ENCODE measurements around the gene RNF217. TPM values are rescaled to one million over a fixed set of nuclear protein-coding genes. Genes with fewer than 3 reads are reported as not detected.
A peak's percentile ranks its signal among the peaks of the same experiment; 100 is the strongest.

The RNF217 gene
- total RNA-seq, 1 donor from 2014 or later: 113 TPM

DNA sequence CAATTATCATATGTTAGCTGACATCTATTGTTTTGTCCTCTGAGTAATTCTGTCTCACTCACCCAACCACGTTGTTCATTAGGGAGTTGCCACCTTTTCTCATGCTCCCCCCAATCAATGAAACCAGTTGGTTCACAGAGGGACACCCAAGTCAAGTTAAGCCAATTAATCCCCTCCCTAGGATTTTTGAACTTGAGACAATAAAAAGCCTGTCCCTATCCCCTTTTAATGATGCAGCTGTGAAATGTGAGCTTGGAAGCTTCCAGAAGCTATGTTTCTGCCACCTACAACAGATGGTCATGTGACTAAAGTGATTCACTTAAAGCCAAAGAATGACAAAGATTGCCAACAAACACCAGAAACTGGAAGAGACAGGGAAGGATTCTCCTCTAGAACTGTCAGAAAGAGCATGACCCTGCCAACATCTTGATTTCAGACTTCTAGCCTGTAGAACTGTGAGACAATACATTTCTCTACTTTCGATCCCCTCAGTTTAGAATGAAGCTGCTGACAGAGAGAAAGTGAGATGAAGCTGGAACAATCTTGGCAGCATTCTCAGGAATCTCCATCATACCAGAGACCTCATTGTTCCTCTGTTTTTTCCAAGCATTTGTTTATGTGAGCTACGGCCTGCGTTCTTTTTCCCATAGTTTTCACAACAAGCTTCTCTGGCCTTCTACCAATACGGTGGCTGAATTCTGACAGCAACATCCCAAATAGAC, 133.5 kb downstream of the RNF217 start:
- DNase-seq (ENCODE audit: low spot score): peak; percentile 22

DNA sequence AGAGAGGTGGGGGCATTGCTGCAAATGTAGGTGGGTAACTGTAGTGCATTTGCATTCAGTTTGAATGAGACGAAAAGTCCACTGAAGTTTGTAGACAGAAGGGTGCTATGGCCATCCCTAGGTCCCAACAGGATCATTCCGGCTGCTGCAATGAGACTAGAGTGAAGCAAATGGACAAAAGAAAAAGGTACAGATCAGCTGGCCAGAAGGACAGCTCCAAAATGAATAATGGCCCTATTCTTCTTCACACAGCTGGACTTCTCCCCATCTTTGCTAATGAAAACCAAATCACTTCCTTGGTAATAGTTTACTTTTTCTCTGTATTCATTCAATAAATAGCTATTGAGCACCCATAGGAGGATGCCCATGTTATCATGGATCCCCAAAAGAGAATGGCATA, 134.9 kb downstream of the RNF217 start:
- no peak for DNase-seq (ENCODE audit: low spot score)

DNA sequence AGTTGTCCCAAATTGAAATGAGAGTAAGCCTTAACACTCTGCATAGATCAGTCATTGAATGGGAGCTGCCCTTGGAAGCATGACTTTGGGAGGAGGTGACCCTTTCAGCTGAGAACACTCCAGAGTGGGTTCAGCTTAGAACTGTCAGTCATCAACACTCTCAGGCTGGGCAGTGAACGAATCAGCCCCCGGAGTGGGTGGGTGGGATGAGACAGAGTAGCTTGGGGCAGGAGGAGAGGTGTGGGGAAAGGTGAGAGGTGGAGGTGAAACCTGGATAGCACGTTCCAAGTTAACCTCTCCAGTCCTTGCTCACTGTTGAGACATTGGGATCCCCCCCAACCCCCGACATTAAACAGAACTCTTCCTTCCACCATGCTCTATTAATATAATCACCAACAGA, 136.0 kb downstream of the RNF217 start:
- no peak for DNase-seq (ENCODE audit: low spot score)

DNA sequence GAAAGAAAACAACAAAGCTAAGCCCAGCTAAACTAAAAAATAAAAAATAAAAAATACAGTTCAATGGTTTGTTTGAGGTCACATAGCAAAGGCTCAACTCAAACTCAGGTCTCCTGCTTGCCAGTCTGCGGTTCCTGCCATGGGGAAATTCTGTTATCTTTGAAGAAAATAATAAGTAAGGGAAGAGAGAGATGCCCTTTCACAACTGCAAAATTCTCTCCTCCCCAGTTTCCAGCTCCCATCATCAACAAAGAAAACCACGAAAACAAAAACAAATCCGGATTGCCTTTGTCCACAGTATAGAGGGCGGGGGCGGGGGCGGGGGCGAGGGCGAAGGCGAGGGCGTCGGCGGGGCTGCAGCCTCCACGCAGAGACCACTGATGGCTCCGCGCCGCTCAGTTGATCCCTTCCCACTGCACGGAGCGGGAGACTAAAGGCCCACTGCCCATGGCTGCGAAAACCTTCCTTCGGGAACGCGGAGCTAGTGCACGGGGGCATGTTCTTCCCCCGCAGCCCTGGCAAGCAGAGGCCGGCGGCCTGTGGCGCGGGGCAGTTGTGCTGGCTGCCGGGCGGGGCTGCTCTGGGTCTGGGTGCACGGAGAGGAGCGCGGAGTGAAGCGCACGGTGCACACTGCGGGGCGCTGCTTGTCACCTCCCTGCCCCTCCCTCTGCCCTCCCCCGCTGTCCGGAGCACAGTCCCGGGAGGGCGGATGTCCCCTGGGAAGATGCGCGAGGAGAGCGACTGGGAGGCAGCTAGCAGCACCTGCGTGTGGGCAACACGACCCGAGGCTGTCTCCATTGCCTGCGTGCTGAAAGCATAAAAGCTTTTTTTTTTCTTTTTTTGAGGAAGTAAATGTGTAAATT, 137.2 kb downstream of the RNF217 start:
- peak; percentile 56 for DNase-seq (ENCODE audit: low spot score)

DNA sequence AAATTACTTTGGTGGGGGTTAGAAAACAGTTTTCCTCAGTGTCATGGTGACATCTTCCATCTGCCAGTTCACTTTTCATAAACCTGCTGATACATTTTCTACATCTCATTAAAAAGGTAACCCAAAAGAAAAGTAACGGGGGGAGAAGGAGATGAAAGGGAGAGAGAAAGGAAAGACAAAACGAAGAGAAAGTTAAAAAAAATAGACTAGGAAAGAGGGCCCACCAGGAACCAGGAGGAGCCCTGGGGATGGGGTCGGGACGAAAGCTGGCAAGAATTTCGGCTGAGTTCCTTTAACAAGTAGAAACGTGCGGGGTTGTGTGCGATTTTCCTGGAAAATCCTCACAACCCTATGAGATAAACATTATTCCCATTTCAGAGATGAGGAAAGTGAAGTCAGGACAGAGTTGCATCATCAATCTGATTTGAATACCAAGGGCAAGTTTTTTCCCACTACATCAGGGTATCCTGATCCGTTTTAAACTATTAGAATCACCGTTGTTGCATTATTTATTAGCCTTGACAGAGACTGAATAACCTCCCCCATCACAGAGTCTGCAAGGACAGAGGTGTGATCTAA, 137.9 kb downstream of the RNF217 start:
- no peak for DNase-seq (ENCODE audit: low spot score)

DNA sequence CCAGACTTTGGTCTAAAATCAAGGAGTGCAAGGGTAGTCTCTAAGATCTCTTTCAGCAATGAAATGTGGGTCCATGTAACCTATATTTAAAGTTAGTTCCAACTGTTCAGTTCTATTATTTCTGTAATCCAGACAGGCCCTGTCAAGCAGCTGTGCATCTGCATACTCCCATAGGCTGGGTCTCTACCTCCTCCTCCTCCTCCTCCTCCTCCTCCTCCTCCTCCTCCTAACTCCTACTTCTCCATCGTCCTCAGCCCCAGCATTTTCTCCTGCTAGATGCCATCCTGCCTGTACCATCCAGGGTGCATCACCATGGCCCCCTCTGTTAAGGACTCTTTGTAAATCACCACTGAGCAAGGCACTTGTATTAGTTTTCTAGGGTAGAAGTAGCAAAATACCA, 138.9 kb downstream of the RNF217 start:
- no peak for DNase-seq (ENCODE audit: low spot score)

DNA sequence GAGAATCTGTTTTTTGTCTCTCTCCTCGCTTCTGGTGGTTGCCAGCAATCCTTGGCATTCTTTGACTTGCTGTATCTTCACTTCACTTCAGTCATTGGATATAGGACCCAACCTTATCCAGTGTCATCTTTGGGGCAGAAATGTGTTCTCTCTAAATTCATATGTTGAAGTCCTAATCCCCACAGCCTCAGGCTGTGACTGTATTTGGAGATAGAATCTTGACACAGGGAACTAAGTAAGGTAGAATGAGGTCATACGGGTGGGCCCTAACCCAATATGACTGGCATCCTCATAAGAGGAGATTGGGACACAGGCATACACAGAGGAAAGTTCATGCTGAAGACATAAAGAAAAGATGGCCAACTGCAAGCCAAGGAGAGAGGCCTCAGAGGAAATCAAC, 139.4 kb downstream of the RNF217 start:
- peak; percentile 63 for DNase-seq (ENCODE audit: low spot score)

DNA sequence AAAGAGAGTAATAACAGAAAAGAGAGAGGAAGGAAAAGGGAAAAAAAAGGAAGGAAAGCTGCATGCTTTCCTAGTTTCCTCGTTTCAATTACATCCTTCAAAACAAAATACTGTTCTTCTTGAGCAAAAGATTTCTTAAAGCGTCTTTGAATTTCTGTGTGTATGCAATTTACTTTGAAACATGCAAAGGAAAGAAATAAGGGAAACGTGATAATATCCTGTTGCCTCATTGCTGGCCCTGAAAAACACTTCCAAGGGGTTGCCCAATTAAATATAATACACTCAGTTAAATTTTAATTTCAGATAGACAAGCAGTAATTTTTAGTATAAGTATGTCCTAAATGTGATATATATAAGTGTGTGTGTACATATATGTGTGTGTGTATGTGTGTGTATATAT, 140.2 kb downstream of the RNF217 start:
- no peak for DNase-seq (ENCODE audit: low spot score)

DNA sequence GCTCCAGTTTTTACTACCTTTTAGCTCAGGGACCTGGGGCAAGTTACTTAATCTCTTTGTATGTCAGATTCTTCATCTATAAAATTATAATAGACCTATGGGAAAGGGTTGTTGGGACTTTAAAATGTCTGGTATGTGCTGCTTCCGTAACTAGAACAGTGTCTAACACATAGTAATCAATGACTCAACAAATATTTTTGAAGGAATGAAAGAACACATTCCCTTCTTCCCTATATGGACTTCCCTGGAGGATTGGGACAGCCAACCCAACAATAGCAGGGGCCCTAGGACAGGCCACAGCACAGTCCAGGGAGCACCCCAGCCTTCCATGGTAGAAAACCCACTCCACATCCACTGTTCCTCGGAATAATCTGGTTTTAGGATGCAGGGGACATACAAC, 140.7 kb downstream of the RNF217 start:
- DNase-seq (ENCODE audit: low spot score): peak; percentile 53

DNA sequence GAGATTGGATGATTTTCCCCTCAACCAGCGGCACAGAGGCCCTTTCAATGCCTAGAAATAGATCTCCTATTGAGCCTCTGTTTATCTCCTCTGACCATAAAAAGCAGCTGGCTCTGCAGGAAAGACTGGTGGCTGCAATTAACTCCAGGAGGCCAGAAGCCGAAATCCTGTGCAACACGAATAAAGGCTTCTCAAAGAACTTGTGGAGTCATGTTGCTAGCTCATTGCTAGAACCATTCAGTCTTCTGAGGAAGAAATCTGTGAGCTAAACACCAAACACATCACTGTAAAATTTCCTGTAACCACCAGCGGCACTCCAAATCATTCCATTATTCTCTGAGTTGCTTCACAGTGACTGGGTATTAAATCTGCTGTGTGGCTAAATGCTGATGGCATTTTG, 142.2 kb downstream of the RNF217 start:
- peak; percentile 63 for DNase-seq (ENCODE audit: low spot score)

DNA sequence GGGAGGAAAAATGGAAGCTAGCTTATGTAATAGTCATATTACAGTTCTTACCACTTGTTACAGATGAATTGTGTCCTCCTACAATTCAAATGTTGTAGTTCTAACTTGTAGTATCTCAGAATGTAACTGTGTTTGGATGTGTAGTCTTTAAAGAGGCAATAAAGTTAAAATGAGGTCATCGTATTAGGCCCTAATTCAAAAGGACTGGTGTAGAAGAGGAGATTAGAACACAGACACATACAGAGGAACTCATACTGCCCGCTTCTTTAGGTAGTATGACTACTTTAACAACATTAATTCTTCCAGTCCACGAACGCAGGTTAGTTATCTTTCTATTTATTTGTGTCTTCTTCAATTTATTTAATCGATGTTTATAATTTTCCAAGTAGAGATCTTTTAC, 144.8 kb downstream of the RNF217 start:
- DNase-seq (ENCODE audit: low spot score): no peak

DNA sequence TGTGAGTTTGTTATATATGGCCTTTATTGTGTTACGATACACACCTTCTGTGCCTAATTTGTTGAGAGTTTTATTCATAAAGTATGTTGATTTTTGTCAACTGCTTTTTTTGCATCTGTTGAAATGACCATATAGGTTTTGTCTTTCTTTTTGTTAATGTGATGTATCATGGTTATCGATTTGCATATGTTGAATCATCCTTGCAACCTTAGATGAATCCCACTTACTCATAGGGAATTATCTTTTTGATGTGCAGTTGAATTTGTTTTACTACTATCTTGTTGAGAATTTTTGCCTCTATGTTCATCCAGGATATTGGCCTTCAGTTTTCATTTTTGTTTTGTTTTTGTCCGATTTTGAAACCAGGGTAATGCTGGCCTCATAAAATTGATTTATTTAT, 145.7 kb downstream of the RNF217 start:
- no peak for DNase-seq (ENCODE audit: low spot score)

DNA sequence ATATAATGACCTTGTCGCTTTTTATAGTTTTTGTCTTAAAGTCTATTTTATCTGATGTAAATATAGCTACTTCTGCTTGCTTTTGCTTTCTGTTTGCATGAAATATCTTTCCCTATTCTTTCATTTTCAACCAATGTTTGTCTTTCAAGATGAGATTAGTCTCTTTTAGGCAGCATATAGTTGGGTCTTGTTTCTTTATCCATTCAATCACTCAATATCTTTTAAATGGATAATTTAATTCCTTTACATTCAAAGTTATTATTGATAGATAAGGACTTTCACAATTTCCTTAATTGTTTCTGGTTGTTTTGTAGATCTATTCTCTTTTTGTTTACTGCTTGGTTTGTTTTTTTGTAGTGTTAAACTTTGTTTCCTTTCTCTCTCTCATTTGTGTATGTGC, 147.8 kb downstream of the RNF217 start:
- DNase-seq (ENCODE audit: low spot score): no peak

DNA sequence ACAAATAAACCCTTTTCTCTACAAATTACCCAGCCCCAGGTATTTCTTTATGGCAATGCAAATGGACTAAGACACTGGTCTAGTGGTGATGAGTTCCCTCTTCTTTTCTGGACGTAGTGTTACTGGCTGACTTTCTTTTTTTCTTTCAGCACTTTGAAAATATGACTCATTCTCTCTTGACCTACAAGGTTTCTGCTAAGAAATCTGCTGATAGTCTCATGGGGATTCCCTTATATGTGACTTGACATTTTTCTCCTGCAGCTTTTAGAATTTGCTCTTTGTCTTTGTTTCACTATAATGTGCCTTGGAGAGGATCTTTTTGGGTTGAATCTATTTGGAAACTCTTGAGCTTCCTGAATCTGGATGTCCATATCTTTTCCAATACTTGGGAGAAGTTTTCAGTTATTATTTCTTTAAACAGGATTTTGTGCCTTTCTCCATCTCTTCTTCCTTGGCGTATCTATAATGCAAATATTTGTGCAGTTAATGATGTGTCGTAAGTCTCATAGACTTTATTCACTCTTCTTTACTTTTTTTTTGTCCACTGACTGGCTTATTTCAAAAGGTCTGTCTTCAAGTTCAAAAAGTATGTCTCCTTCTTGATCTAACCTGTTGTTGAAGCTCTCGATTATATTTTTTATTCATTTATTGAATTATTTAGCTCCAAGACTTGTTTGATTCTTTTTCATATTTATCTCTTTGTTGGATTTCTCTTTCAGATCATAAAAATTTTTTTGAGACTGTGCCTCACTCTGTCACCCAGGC, 149.2 kb downstream of the RNF217 start:
- DNase-seq (ENCODE audit: low spot score): no peak

DNA sequence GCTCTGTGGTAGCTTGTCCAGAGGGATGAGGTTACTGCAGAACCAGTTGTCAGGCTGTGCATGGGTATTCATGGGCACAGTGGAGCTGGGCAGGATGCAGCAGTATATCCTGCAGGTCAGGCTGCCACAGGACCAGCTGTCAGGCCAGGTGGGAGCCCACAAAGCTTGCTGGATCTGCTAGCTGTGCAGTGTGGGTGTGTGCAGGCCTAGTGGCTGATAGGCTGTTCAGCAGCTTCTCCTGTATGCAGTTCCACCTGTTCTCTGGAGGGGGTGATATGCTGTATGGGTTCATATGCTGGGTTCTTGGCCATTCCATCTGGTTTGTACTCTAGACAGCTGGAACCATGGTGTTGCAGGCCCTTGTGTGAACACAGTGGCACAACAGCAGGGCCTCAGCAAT, 150.7 kb downstream of the RNF217 start:
- DNase-seq (ENCODE audit: low spot score): no peak

DNA sequence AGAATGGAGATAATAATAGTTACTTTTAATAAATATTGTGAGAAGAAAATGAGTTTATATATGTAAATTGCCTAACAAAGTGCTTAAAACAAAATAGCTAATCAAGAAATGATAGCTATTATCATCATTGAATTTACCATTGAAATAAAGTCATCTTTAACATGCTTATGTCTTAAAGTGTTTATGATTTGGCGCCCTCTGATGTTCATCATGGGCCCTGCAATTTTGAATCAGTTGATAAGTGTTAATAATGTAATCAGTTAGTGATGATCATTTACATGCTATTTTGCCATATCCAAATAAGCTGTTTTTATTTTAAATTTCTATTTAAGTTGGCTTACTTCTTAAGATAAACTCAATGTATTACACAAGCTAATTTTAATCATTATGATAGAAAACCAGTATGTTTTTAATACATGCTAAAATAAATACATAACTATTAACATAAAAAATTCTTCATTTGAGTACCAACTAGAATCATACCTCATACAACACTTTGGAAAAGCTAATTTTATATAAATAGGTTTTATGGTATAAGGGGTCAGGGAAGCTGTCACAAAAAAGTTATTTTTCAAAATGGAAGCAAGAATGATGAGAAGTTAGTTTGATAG, 152.1 kb downstream of the RNF217 start:
- peak; percentile 67 for DNase-seq (ENCODE audit: low spot score)

DNA sequence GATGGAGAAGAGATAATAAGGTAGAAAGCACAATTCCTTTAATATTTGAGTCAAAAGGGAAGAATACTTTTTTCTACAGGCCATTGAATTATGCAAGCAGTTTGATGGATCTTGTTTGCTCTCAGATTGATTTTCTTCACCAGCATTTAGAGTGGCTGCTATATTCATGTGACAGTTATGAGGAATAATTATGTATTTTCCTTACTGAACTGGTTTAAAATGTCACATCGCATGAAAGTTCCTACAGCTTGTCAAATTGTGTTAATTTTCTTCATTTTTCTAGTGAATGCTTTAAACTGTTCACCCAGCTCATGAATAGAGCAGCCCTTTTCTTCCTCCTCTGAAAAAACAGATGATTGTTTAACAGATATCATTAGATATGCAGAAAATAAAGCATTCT, 153.9 kb downstream of the RNF217 start:
- DNase-seq (ENCODE audit: low spot score): no peak

DNA sequence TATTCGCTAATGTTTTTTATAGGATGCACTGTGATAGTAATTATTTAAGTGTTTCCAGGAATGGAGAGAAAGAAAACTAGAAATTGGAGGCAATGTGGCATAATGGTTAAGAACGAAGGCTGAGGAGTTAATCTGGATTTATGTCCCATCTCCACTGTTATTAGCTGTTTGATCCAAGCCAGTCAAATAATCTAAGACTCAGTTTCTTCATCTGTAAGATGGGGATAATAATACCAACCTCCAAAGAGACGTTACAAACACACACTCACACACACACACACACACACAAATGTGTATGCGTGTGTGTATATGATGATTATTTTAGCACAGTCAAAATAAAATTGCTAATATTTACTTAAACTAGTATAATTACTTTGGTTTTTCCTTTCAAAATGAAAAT, 154.5 kb downstream of the RNF217 start:
- no peak for DNase-seq (ENCODE audit: low spot score)

DNA sequence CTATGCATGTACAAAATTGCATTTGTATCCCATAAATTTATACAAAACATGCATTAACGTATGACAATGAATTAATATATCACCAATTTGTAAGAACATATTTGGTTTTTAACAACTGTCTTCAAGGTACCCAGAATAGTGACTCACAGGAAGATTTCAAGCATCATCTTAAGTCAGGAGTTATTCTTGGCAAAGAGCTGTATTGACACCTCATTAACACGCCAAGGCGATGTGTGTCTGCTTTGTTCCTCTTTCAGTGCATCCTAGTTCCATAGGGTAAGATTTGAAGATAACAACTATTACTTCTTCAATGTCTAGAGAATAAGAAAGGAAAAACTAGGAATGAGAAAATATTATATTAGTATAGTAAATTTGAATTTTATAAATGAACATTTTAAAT, 155.6 kb downstream of the RNF217 start:
- no peak for DNase-seq (ENCODE audit: low spot score)

DNA sequence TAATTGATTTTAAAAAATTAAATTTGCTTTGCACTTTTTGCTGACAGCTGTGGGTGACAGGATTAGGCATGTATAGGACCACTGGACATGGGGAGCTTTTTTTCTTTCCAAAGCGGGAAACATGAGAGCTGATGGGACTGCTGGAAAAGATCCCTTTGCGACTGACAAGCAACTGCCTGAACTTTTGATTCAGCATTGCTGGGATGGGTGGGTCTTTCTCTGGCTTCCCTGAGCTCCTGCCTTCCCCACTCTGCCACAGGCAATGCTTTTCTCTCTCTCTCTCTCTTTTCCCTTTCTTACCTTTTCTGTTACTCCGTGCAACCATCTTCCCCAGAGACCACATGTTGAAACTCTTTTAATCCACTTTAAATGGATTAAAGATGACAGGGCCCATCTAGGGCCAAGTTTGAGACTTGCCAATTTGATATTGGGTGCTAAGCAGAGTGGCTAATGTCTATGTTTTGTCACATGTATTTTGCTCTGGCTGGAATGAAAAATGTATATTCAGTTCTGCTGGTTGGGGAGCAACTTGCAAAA, 157.9 kb downstream of the RNF217 start:
- no peak for DNase-seq (ENCODE audit: low spot score)

DNA sequence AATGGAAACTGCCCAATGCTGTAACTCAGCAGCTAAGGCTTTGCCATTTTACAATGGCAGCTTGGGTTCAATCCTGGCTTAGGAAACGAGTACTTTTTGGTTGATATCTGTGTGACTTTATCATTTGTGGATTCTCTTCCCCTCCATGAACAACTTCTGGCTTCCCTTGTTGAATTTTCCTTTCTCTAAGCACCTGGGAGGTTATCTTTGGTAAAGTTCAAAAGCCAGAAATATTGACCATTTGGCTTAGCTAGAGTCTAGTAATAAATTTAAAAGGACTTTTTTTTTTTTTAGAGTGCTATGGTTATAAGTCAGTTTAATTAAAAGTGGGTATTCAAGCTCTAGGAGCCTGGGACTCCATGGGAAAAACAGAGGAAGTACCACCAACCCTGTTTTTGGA, 159.7 kb downstream of the RNF217 start:
- no peak for DNase-seq (ENCODE audit: low spot score)

Measured in umbilical cord (tissue), 2 donors.